Caco-2 (cell line): ENCODE data around the gene ITPR3. TPM values are rescaled to one million over a fixed set of nuclear protein-coding genes. Genes with fewer than 3 reads are reported as not detected.
"Not testable (repeated sequence)": the region's sequence is repeated elsewhere in the genome, so short reads cannot be mapped to it uniquely, and the experiment has no call there.

Source experiments
- BruUV-seq: library from RNA; stranded (reverse); fragments of 400-500 nt; replicated peaks from 2 replicates; lab custom pipeline; 2021; lab: Mats Ljungman, UMichigan
- CTCF ChIA-PET: fragments of 300-600 bp; sonication (Branson Sonifier 250); formaldehyde crosslinking; loops from one replicate; lab custom pipeline; 2022; ENCODE audit warnings: antibody characterized with exemption; lab: Charles Lee
- POLR2A ChIA-PET: fragments of 300-600 bp; sonication (Branson Sonifier 250); formaldehyde crosslinking; loops from one replicate; lab custom pipeline; 2022; ENCODE audit warnings: antibody characterized with exemption; lab: Charles Lee
- DNase-seq, 2 experiments: peaks; one replicate each; pipeline versions ENCODE4 v3.0.0 to v3.0.0-alpha.2; 2020 to 2022
- H3K27me3 ChIP-seq: replicated peaks from 2 replicates; pipeline ENCODE4 v1.6.0; 2011; ENCODE audit warnings: low read length; ENCODE audit not compliant: control insufficient read depth, insufficient read depth
- H3K36me3 ChIP-seq: 2 replicates; pipeline ENCODE4 v1.5.1; 2011; ENCODE audit warnings: low read length; ENCODE audit not compliant: control insufficient read depth, insufficient read depth
- H3K4me1 ChIP-seq: fragments of 250-450 bp; sonication (Bioruptor Pico); 2 replicates; pipeline ENCODE4 v1.5.1; 2020; ENCODE audit warnings: mild to moderate bottlenecking
- H3K4me3 ChIP-seq: 2 replicates; pipeline ENCODE4 v1.5.1; 2011; ENCODE audit warnings: low read depth, mild to moderate bottlenecking, control low read depth, low read length
- H3K9me3 ChIP-seq: fragments of 250-450 bp; sonication (Bioruptor Pico); 2 replicates; pipeline ENCODE4 v1.5.1; 2020; ENCODE audit warnings: mild to moderate bottlenecking, moderate library complexity
- H3K27ac Mint-ChIP-seq: one replicate; pipeline ENCODE4 v1.8.0; 2022; ENCODE audit warnings: mixed read lengths; ENCODE audit not compliant: unreplicated experiment
- H3K27me3 Mint-ChIP-seq: one replicate; pipeline ENCODE4 v1.8.0; 2022; ENCODE audit warnings: mixed read lengths; ENCODE audit not compliant: insufficient read depth, unreplicated experiment
- H3K36me3 Mint-ChIP-seq: one replicate; pipeline ENCODE4 v1.8.0; 2022; ENCODE audit warnings: mild to moderate bottlenecking, mixed read lengths; ENCODE audit not compliant: insufficient read depth, unreplicated experiment
- H3K4me1 Mint-ChIP-seq: one replicate; pipeline ENCODE4 v1.8.0; 2022; ENCODE audit warnings: low read depth, mixed read lengths; ENCODE audit not compliant: unreplicated experiment
- H3K4me3 Mint-ChIP-seq: one replicate; pipeline ENCODE4 v1.8.0; 2022; ENCODE audit warnings: mild to moderate bottlenecking, moderate library complexity, mixed read lengths; ENCODE audit not compliant: unreplicated experiment
- H3K9me3 Mint-ChIP-seq: one replicate; pipeline ENCODE4 v1.8.0; 2022; ENCODE audit warnings: mixed read lengths; ENCODE audit not compliant: unreplicated experiment
- intact Hi-C: fragments of 100-400 bp; cut with micrococcal nuclease; formaldehyde crosslinking; loops from one replicate; pipeline ENCODE4 v1.10.0; 2022; ENCODE audit not compliant: unreplicated experiment
- total RNA-seq: library from RNA; stranded (reverse); gene quantifications from 2 replicates; pipeline ENCODE4 v1.2.3, GENCODE V29; 2022
- TF ChIP-seq, protein P1 (sequence below), 2 experiments: fragments of 200-600 bp in 1 of 2; IDR thresholded peaks; 1 replicate in 1 of 2; 2 replicates in 1 of 2; pipeline versions ENCODE4 v1.5.1 to v1.8.0; 2011 to 2022; ENCODE audit warnings: antibody characterized with exemption in 1 of 2, control low read depth in 1 of 2, inconsistent platforms in 1 of 2, low read depth in 1 of 2, low read length in 1 of 2, mild to moderate bottlenecking in 1 of 2, moderate library complexity in 1 of 2; ENCODE audit not compliant: insufficient read depth in 1 of 2, severe bottlenecking in 1 of 2, unreplicated experiment in 1 of 2

ITPR3 gene
- total RNA-seq, 1 experiment from 2014 or later: 42.1 TPM

DNA sequence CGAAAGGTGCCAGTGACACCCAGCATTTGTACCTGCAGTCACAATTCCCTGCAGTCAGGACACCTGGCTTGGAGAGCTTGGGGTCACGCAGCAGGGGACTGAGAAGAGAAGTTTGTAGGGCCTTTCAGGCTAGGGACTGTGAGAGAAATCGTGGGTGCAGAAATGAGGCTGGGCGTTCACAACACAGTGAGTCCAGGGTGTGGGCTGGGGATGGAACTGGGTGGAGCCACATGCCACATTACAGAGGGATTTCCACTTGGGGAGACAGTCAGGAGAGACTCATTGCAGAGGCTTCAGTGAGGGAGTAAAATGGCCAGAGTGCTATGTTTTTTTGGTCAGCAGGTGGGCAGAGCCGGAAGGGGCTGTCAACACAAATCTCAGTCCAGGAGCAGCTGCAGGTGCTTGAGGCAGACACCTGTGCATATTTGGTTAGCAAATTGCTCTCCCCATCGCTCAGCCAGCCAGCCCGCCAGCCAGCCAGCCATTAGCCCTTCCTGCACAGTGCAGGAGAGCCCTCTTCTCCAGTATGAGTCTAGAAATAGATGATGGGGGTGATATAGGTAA lies 7.4 kb downstream of the ITPR3 start:
- H3K36me3 Mint-ChIP-seq: peaks cover 23% of the 10 kb centered on the region

DNA sequence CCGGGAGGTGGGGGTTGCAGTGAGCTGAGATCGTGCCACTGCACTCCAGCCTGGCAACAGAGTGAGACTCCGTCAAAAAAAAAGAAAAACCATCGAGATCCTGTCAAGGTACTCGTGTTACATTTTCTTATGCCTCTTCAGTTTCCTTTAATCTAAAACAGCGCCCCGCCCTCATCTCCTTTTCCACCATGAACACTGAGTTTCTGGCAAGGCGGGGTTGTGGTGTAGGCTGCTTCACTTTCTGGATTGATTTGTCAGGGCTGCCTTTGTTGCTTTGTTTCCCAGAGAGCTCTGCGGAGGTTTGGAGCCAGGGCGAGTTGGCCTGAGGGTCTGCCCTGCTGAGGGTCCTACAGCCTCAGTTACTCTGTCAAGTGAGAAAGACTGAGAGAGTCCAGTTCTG lies 8.9 kb downstream of the ITPR3 start:
- peaks cover 48% of the 10 kb centered on the region for H3K4me1 Mint-ChIP-seq
- ChIA-PET POLR2A (no interaction called here), CTCF (no interaction called here)
- Histone ChIP-seq H3K4me3 (no peak overlapping the region), H3K27me3 (no peaks in the 10 kb centered on the region), H3K4me1 (peaks cover 77% of the 10 kb centered on the region), H3K36me3 (peaks cover 2% of the 10 kb centered on the region; the same call in 1 of the 2 replicates), H3K9me3 (no peaks in the 10 kb centered on the region)
- intact Hi-C loops: no loop called here
- peaks cover 34% of the 10 kb centered on the region for H3K36me3 Mint-ChIP-seq
- no peak for DNase-seq
- no peaks in the 10 kb centered on the region for H3K9me3 Mint-ChIP-seq
- BruUV-seq: no TSS peak
- H3K4me3 Mint-ChIP-seq: no peak overlapping the region
- H3K27me3 Mint-ChIP-seq: no peaks in the 10 kb centered on the region
- TF ChIP-seq, protein P1, sequence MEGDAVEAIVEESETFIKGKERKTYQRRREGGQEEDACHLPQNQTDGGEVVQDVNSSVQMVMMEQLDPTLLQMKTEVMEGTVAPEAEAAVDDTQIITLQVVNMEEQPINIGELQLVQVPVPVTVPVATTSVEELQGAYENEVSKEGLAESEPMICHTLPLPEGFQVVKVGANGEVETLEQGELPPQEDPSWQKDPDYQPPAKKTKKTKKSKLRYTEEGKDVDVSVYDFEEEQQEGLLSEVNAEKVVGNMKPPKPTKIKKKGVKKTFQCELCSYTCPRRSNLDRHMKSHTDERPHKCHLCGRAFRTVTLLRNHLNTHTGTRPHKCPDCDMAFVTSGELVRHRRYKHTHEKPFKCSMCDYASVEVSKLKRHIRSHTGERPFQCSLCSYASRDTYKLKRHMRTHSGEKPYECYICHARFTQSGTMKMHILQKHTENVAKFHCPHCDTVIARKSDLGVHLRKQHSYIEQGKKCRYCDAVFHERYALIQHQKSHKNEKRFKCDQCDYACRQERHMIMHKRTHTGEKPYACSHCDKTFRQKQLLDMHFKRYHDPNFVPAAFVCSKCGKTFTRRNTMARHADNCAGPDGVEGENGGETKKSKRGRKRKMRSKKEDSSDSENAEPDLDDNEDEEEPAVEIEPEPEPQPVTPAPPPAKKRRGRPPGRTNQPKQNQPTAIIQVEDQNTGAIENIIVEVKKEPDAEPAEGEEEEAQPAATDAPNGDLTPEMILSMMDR (IDR thresholded peaks at IDR 0.05; ENCODE audit: insufficient read depth in 1 of 2, low read depth in 1 of 2, low read length in 1 of 2, severe bottlenecking in 1 of 2, unreplicated experiment in 1 of 2): no peak
- H3K27ac Mint-ChIP-seq: peak overlapping the region; percentile 66

More for the DNA sequence above, 7.4 kb downstream of the ITPR3 start:
- H3K4me3 ChIP-seq: no peak overlapping the region
- peaks cover 73% of the 10 kb centered on the region for H3K4me1 ChIP-seq
- intact Hi-C loops: no loop called here
- peaks cover 52% of the 10 kb centered on the region for H3K4me1 Mint-ChIP-seq
- H3K9me3 Mint-ChIP-seq: no peaks in the 10 kb centered on the region
- no peak for DNase-seq
- H3K27me3 ChIP-seq: no peaks in the 10 kb centered on the region
- H3K27ac Mint-ChIP-seq: peak overlapping the region; percentile 84
- H3K36me3 ChIP-seq: peaks cover 2% of the 10 kb centered on the region
- TF ChIP-seq, protein P1 (IDR thresholded peaks at IDR 0.05; ENCODE audit: insufficient read depth in 1 of 2, low read depth in 1 of 2, low read length in 1 of 2, severe bottlenecking in 1 of 2, unreplicated experiment in 1 of 2): no peak
- H3K9me3 ChIP-seq: no peaks in the 10 kb centered on the region
- ChIA-PET CTCF (no interaction called here), POLR2A (no interaction called here)
- BruUV-seq: no TSS peak
- no peaks in the 10 kb centered on the region for H3K27me3 Mint-ChIP-seq
- peak overlapping the region; percentile 49 for H3K4me3 Mint-ChIP-seq

DNA sequence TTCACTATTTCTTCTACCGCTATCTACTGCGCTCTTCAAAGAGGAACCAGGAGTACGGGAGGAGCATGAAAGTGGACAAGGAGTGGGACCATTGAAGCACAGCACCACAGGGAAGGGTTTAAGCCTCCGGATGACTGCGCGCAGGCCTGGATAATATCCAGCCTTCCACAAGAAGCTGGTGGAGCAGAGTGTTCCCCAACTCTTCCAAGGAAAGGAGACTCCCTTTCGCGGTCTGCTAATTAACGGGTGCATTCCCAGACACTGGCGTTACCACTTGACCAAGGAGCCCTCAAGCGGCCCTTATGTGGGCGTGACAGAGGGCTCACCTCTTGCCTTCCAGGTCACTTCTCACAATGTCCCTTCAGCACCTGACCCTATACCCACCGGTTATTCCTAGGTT lies 10.4 kb downstream of the ITPR3 start:
- H3K9me3 ChIP-seq, BruUV-seq, POLR2A ChIA-PET, H3K27me3 ChIP-seq, H3K4me3 Mint-ChIP-seq, DNase-seq, H3K27ac Mint-ChIP-seq, H3K9me3 Mint-ChIP-seq, H3K27me3 Mint-ChIP-seq, intact Hi-C loops, H3K4me3 ChIP-seq, H3K36me3 ChIP-seq: not testable (repeated sequence)
- peaks cover 60% of the 10 kb centered on the region for H3K4me1 Mint-ChIP-seq
- peaks cover 34% of the 10 kb centered on the region for H3K36me3 Mint-ChIP-seq
- CTCF ChIA-PET: interaction anchor here (0.6 to 1.6 kb wide), 4 partner anchors 10 to 69 kb away, joined by 4 to 10 read pairs (median 6); partner anchors contain the start of gene ITPR3
- peaks cover 74% of the 10 kb centered on the region for H3K4me1 ChIP-seq
